GM23338 (cell line): ENCODE measurements around the gene APMAP. TPM values are rescaled to one million over a fixed set of nuclear protein-coding genes. Genes with fewer than 3 reads are reported as not detected.
A peak's percentile ranks its signal among the peaks of the same experiment; 100 is the strongest.

Experiments
- ATAC-seq: fragments of 200-7000 bp; cut with Tn5 transposase; 3 replicates; pipeline ENCODE4 v1.9.1; 2020
- DNase-seq: peaks from one replicate; pipeline ENCODE4 v3.0.0-alpha.2; 2015; ENCODE audit warnings: low spot score
- H2AFZ ChIP-seq: fragments of 200-600 bp; sonication (generic); 2 replicates; pipeline ENCODE4 v1.8.0; 2016; ENCODE audit warnings: antibody characterized with exemption, mild to moderate bottlenecking, moderate library complexity
- H3F3A ChIP-seq: fragments of 200-600 bp; sonication (generic); replicated peaks from 2 replicates; pipeline ENCODE4 v1.8.0; 2017; ENCODE audit warnings: antibody characterized with exemption, mixed run types, low read depth
- H3K27ac ChIP-seq: fragments of 200-600 bp; sonication (generic); 2 replicates; pipeline ENCODE4 v1.6.1; 2016; ENCODE audit warnings: low read depth
- H3K27me3 ChIP-seq: fragments of 200-600 bp; sonication (generic); 2 replicates; pipeline ENCODE4 v1.8.0; 2016; ENCODE audit warnings: mild to moderate bottlenecking, mixed run types, moderate library complexity; ENCODE audit not compliant: insufficient read depth
- H3K36me3 ChIP-seq: fragments of 200-600 bp; sonication (generic); 2 replicates; pipeline ENCODE4 v1.8.0; 2016; ENCODE audit warnings: mild to moderate bottlenecking; ENCODE audit not compliant: insufficient read depth
- H3K4me1 ChIP-seq: fragments of 200-600 bp; sonication (generic); 2 replicates; pipeline ENCODE4 v1.8.0; 2016; ENCODE audit warnings: mild to moderate bottlenecking, moderate library complexity; ENCODE audit not compliant: insufficient read depth
- H3K4me2 ChIP-seq: fragments of 200-600 bp; sonication (generic); 2 replicates; pipeline ENCODE4 v1.7.1; 2017; ENCODE audit warnings: mixed run types
- H3K4me3 ChIP-seq: fragments of 200-600 bp; sonication (generic); 2 replicates; pipeline ENCODE4 v1.6.1; 2016; ENCODE audit warnings: mixed run types
- H3K79me2 ChIP-seq: fragments of 200-600 bp; sonication (generic); replicated peaks from 2 replicates; pipeline ENCODE4 v1.8.0; 2017; ENCODE audit warnings: mild to moderate bottlenecking; ENCODE audit not compliant: insufficient read depth
- H3K9me2 ChIP-seq: fragments of 200-600 bp; sonication (generic); 2 replicates; pipeline ENCODE4 v1.8.0; 2017; ENCODE audit not compliant: insufficient read depth
- H4K20me1 ChIP-seq: fragments of 200-600 bp; sonication (generic); replicated peaks from 2 replicates; pipeline ENCODE4 v1.8.0; 2017; ENCODE audit warnings: mild to moderate bottlenecking; ENCODE audit not compliant: insufficient read depth
- H3K27ac Mint-ChIP-seq: 2 replicates; pipeline ENCODE4 v1.8.0; 2020; ENCODE audit warnings: inconsistent platforms, mild to moderate bottlenecking, moderate library complexity, mixed read lengths
- H3K27me3 Mint-ChIP-seq: 3 replicates; pipeline ENCODE4 v1.8.0; 2022; ENCODE audit warnings: low read depth, mild to moderate bottlenecking, moderate library complexity, mixed read lengths, inconsistent platforms; ENCODE audit not compliant: insufficient read depth, poor library complexity
- H3K36me3 Mint-ChIP-seq: 3 replicates; pipeline ENCODE4 v1.8.0; 2021; ENCODE audit warnings: low read depth, mild to moderate bottlenecking, inconsistent platforms, moderate library complexity, mixed read lengths
- H3K4me1 Mint-ChIP-seq: 3 replicates; pipeline ENCODE4 v1.8.0; 2020; ENCODE audit warnings: mild to moderate bottlenecking, inconsistent platforms, mixed read lengths
- H3K4me3 Mint-ChIP-seq: 3 replicates; pipeline ENCODE4 v1.8.0; 2021; ENCODE audit warnings: moderate library complexity, mild to moderate bottlenecking, inconsistent platforms, mixed read lengths
- H3K9me3 Mint-ChIP-seq: 3 replicates; pipeline ENCODE4 v1.8.0; 2020; ENCODE audit warnings: moderate library complexity, mild to moderate bottlenecking, inconsistent platforms, mixed read lengths
- CREB1 ChIP-seq: fragments of 250-450 bp; sonication (Bioruptor Pico); IDR thresholded peaks from 2 replicates; pipeline ENCODE4 v1.5.0; 2020; ENCODE audit warnings: low read depth, mild to moderate bottlenecking, moderate library complexity
- EZH2 ChIP-seq: fragments of 200-600 bp; sonication (generic); IDR thresholded peaks from one replicate; pipeline ENCODE4 v1.8.0; 2017; ENCODE audit warnings: antibody characterized with exemption, mild to moderate bottlenecking, low read depth; ENCODE audit not compliant: unreplicated experiment
- EZH2phosphoT487 ChIP-seq: fragments of 200-600 bp; sonication (generic); IDR thresholded peaks from one replicate; pipeline ENCODE4 v1.8.1; 2018; ENCODE audit warnings: antibody characterized with exemption; ENCODE audit not compliant: unreplicated experiment
- JUNB ChIP-seq: IDR thresholded peaks from one replicate; pipeline ENCODE4 v1.6.1; 2016; ENCODE audit warnings: antibody characterized with exemption; ENCODE audit not compliant: unreplicated experiment
- NANOG ChIP-seq: IDR thresholded peaks from 2 replicates; pipeline ENCODE4 v1.6.1; 2016; ENCODE audit warnings: antibody characterized with exemption, borderline replicate concordance
- POLR2AphosphoS5 ChIP-seq: IDR thresholded peaks from 2 replicates; pipeline ENCODE4 v1.6.1; 2016; ENCODE audit warnings: antibody characterized with exemption, low read depth
- STAT1 ChIP-seq: IDR thresholded peaks from one replicate; pipeline ENCODE4 v1.6.1; 2016; ENCODE audit warnings: antibody characterized with exemption; ENCODE audit not compliant: unreplicated experiment
- ZNF114 ChIP-seq: fragments of 250-450 bp; sonication (Bioruptor Pico); IDR thresholded peaks from 2 replicates; pipeline ENCODE4 v1.5.0; 2020; ENCODE audit warnings: mild to moderate bottlenecking, moderate library complexity
- ZNF331 ChIP-seq: fragments of 250-450 bp; sonication (Bioruptor Pico); IDR thresholded peaks from 2 replicates; pipeline ENCODE4 v1.5.0; 2020; ENCODE audit warnings: low read depth, mild to moderate bottlenecking, moderate library complexity
- polyA plus RNA-seq: library from polyadenylated mRNA; unstranded; fragments of >200 nt; fragmentation: Nextera tagmentation; extraction: Ambion mirVana; gene quantifications from 2 replicates; pipeline ENCODE4 v1.2.1, GENCODE V29; 2016
- total RNA-seq: library from RNA; depleted of rRNA; stranded (reverse); fragments of >200 nt; shearing (Covaris generic); gene quantifications from 2 replicates; pipeline ENCODE4 v1.2.3, GENCODE V29; 2014
- TF ChIP-seq, protein P1 (sequence below): IDR thresholded peaks from one replicate; pipeline ENCODE4 v1.6.1; 2018; ENCODE audit warnings: antibody characterized with exemption; ENCODE audit not compliant: unreplicated experiment
- TF ChIP-seq, protein P2 (sequence below), 2 experiments: fragments of 200-600 bp in 1 of 2; sonication (generic) in 1 of 2; conservative IDR thresholded peaks; 2 replicates each; pipeline versions ENCODE4 v1.5.1 to v1.6.1; 2016 to 2017; ENCODE audit warnings: antibody characterized with exemption in 2 of 2, low read depth in 2 of 2, mild to moderate bottlenecking in 2 of 2, moderate library complexity in 1 of 2
- TF ChIP-seq, protein P3 (sequence below): fragments of 250-450 bp; sonication (Bioruptor Pico); IDR thresholded peaks from 2 replicates; pipeline ENCODE4 v1.5.0; 2020; ENCODE audit warnings: mild to moderate bottlenecking, moderate library complexity

Gene APMAP
- total and polyA plus RNA-seq, 2 experiments from 2014 or later, result 31.7 to 72.3 TPM

DNA sequence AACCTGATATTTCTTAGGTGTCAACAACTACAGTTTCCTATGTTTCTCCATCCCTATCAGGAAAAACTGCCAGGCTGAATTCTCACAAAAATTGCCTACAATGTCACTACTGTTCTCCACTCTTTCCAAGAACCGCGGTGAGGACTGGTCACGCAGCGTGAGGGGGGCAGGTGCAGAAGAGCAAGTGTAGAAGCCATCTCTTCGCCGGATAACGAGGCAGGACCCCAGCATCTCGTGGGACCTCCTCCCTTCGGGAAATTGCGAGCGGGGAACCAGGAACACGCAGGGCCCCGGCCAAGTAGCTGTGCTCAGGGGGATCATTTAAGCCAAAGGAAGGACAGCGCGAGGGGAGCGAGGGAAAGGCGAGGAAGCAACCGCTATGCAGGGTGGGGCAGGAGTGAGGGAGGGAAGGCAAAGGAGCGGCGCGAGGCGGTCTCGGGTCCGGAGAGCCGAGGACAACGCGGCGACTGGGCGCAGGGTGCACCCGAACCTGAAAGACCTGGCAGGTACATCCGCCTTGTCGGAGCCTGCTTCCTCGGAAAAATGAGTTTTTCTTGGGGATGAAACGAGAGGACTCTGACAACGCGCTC is 559 bp downstream of the APMAP start:
- peaks cover 27% of the 10 kb centered on the region for H4K20me1 ChIP-seq
- TF ChIP-seq, protein P1, sequence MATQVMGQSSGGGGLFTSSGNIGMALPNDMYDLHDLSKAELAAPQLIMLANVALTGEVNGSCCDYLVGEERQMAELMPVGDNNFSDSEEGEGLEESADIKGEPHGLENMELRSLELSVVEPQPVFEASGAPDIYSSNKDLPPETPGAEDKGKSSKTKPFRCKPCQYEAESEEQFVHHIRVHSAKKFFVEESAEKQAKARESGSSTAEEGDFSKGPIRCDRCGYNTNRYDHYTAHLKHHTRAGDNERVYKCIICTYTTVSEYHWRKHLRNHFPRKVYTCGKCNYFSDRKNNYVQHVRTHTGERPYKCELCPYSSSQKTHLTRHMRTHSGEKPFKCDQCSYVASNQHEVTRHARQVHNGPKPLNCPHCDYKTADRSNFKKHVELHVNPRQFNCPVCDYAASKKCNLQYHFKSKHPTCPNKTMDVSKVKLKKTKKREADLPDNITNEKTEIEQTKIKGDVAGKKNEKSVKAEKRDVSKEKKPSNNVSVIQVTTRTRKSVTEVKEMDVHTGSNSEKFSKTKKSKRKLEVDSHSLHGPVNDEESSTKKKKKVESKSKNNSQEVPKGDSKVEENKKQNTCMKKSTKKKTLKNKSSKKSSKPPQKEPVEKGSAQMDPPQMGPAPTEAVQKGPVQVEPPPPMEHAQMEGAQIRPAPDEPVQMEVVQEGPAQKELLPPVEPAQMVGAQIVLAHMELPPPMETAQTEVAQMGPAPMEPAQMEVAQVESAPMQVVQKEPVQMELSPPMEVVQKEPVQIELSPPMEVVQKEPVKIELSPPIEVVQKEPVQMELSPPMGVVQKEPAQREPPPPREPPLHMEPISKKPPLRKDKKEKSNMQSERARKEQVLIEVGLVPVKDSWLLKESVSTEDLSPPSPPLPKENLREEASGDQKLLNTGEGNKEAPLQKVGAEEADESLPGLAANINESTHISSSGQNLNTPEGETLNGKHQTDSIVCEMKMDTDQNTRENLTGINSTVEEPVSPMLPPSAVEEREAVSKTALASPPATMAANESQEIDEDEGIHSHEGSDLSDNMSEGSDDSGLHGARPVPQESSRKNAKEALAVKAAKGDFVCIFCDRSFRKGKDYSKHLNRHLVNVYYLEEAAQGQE, result no peak
- TF ChIP-seq STAT1, result no peak
- TF ChIP-seq, protein P2, sequence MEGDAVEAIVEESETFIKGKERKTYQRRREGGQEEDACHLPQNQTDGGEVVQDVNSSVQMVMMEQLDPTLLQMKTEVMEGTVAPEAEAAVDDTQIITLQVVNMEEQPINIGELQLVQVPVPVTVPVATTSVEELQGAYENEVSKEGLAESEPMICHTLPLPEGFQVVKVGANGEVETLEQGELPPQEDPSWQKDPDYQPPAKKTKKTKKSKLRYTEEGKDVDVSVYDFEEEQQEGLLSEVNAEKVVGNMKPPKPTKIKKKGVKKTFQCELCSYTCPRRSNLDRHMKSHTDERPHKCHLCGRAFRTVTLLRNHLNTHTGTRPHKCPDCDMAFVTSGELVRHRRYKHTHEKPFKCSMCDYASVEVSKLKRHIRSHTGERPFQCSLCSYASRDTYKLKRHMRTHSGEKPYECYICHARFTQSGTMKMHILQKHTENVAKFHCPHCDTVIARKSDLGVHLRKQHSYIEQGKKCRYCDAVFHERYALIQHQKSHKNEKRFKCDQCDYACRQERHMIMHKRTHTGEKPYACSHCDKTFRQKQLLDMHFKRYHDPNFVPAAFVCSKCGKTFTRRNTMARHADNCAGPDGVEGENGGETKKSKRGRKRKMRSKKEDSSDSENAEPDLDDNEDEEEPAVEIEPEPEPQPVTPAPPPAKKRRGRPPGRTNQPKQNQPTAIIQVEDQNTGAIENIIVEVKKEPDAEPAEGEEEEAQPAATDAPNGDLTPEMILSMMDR (conservative IDR thresholded peaks at IDR 0.05; ENCODE audit: low read depth in 2 of 2), result no peak
- TF ChIP-seq, protein P3, sequence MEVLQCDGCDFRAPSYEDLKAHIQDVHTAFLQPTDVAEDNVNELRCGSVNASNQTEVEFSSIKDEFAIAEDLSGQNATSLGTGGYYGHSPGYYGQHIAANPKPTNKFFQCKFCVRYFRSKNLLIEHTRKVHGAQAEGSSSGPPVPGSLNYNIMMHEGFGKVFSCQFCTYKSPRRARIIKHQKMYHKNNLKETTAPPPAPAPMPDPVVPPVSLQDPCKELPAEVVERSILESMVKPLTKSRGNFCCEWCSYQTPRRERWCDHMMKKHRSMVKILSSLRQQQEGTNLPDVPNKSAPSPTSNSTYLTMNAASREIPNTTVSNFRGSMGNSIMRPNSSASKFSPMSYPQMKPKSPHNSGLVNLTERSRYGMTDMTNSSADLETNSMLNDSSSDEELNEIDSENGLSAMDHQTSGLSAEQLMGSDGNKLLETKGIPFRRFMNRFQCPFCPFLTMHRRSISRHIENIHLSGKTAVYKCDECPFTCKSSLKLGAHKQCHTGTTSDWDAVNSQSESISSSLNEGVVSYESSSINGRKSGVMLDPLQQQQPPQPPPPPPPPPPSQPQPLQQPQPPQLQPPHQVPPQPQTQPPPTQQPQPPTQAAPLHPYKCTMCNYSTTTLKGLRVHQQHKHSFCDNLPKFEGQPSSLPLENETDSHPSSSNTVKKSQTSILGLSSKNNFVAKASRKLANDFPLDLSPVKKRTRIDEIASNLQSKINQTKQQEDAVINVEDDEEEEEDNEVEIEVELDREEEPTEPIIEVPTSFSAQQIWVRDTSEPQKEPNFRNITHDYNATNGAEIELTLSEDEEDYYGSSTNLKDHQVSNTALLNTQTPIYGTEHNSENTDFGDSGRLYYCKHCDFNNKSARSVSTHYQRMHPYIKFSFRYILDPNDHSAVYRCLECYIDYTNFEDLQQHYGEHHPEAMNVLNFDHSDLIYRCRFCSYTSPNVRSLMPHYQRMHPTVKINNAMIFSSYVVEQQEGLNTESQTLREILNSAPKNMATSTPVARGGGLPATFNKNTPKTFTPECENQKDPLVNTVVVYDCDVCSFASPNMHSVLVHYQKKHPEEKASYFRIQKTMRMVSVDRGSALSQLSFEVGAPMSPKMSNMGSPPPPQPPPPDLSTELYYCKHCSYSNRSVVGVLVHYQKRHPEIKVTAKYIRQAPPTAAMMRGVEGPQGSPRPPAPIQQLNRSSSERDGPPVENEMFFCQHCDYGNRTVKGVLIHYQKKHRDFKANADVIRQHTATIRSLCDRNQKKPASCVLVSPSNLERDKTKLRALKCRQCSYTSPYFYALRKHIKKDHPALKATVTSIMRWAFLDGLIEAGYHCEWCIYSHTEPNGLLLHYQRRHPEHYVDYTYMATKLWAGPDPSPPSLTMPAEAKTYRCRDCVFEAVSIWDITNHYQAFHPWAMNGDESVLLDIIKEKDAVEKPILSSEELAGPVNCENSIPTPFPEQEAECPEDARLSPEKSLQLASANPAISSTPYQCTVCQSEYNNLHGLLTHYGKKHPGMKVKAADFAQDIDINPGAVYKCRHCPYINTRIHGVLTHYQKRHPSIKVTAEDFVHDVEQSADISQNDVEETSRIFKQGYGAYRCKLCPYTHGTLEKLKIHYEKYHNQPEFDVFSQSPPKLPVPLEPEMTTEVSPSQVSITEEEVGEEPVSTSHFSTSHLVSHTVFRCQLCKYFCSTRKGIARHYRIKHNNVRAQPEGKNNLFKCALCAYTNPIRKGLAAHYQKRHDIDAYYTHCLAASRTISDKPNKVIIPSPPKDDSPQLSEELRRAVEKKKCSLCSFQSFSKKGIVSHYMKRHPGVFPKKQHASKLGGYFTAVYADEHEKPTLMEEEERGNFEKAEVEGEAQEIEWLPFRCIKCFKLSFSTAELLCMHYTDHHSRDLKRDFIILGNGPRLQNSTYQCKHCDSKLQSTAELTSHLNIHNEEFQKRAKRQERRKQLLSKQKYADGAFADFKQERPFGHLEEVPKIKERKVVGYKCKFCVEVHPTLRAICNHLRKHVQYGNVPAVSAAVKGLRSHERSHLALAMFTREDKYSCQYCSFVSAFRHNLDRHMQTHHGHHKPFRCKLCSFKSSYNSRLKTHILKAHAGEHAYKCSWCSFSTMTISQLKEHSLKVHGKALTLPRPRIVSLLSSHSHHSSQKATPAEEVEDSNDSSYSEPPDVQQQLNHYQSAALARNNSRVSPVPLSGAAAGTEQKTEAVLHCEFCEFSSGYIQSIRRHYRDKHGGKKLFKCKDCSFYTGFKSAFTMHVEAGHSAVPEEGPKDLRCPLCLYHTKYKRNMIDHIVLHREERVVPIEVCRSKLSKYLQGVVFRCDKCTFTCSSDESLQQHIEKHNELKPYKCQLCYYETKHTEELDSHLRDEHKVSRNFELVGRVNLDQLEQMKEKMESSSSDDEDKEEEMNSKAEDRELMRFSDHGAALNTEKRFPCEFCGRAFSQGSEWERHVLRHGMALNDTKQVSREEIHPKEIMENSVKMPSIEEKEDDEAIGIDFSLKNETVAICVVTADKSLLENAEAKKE (CRISPR knock-in tag), result no peak
- no peak for TF ChIP-seq EZH2phosphoT487
- TF ChIP-seq CREB1 (CRISPR knock-in tag), result no peak
- no peak for TF ChIP-seq ZNF331 (CRISPR knock-in tag)
- no peak for TF ChIP-seq ZNF114
- TF ChIP-seq NANOG, result no peak
- no peak for TF ChIP-seq JUNB
- no peak for TF ChIP-seq POLR2AphosphoS5
- no peak for TF ChIP-seq EZH2
- Mint-ChIP-seq H3K4me1 (peaks cover 26% of the 10 kb centered on the region), H3K4me3 (peak overlapping the region; percentile 96), H3K27me3 (peaks cover 9% of the 10 kb centered on the region), H3K36me3 (no peaks in the 10 kb centered on the region; the same call in 2 of the 3 replicates), H3K27ac (no peak overlapping the region), H3K9me3 (no peaks in the 10 kb centered on the region; the same call in 2 of the 3 replicates)
- H3K4me1 ChIP-seq, result peaks cover 8% of the 10 kb centered on the region; the same call in 1 of the 2 replicates
- H3K36me3 ChIP-seq, result no peaks in the 10 kb centered on the region
- 0 out of 2 replicates have a peak, but pooled peaks cover 2% of the 10 kb centered on the region for H3K27me3 ChIP-seq
- peak; percentile 54 for ATAC-seq
- peak; percentile 50 for DNase-seq
- H3F3A ChIP-seq, result no peaks in the 10 kb centered on the region
- no peaks in the 10 kb centered on the region for H3K9me2 ChIP-seq
- peaks cover 53% of the 10 kb centered on the region for H3K79me2 ChIP-seq
- H3K4me2 ChIP-seq, result peak overlapping the region; percentile 96
- H2AFZ ChIP-seq, result peak overlapping the region; percentile 95
- peak overlapping the region; percentile 93 for H3K4me3 ChIP-seq
- H3K27ac ChIP-seq, result no peak overlapping the region
